Panc1 (cell line): ENCODE results near the gene ENTPD2.

Experiments used
- CTCF ChIP-seq: fragments of 450-650 bp; IDR thresholded peaks from 2 replicates; pipeline ENCODE4 v1.5.1; 2017; ENCODE audit warnings: mild to moderate bottlenecking
- TCF7L2 ChIP-seq: IDR thresholded peaks from 2 replicates; pipeline ENCODE4 v1.6.1; 2011; ENCODE audit warnings: mild to moderate bottlenecking, low read depth, low read length, inconsistent platforms

- no peak for TF ChIP-seq CTCF
- TF ChIP-seq TCF7L2 = no peak
These were observed 32.3 kb downstream of the ENTPD2 start for GRCh38 chr9:137021568-137021978.
